Ishikawa (cell line): Measurements from ENCODE around the gene EMILIN2.

Experiments used
- CEBPB ChIP-seq: IDR thresholded peaks from 2 replicates; pipeline ENCODE4 v1.6.1; 2012
- CREB1 ChIP-seq: IDR thresholded peaks from 2 replicates; pipeline ENCODE4 v1.6.1; 2012; ENCODE audit warnings: low read depth
- EGR1 ChIP-seq: IDR thresholded peaks from 2 replicates; pipeline ENCODE4 v1.6.1; 2012
- EP300 ChIP-seq: IDR thresholded peaks from 2 replicates; pipeline ENCODE4 v1.6.1; 2012; ENCODE audit warnings: borderline replicate concordance
- FOXM1 ChIP-seq: IDR thresholded peaks from 2 replicates; pipeline ENCODE4 v1.6.1; 2012; ENCODE audit warnings: low read depth, borderline replicate concordance
- NFIC ChIP-seq: IDR thresholded peaks from 2 replicates; pipeline ENCODE4 v1.6.1; 2012
- RAD21 ChIP-seq: IDR thresholded peaks from 2 replicates; pipeline ENCODE4 v1.6.1; 2012; ENCODE audit warnings: low read depth
- TAF1 ChIP-seq: IDR thresholded peaks from 2 replicates; pipeline ENCODE4 v1.6.1; 2012; ENCODE audit warnings: low read depth, mild to moderate bottlenecking
- TCF12 ChIP-seq: IDR thresholded peaks from 2 replicates; pipeline ENCODE4 v1.6.1; 2012; ENCODE audit warnings: low read depth
- TEAD4 ChIP-seq: IDR thresholded peaks from 2 replicates; pipeline ENCODE4 v1.6.1; 2012
- YY1 ChIP-seq: IDR thresholded peaks from 2 replicates; pipeline ENCODE4 v1.6.1; 2012; ENCODE audit warnings: low read depth
- ZBTB7A ChIP-seq: IDR thresholded peaks from 2 replicates; pipeline ENCODE4 v1.6.1; 2012; ENCODE audit warnings: low read depth
- TF ChIP-seq, protein P1 (sequence below): IDR thresholded peaks from 2 replicates; pipeline ENCODE4 v1.6.1; 2012
- TF ChIP-seq, protein P2 (sequence below): IDR thresholded peaks from 2 replicates; pipeline ENCODE4 v1.6.1; 2012
- TF ChIP-seq, protein P3 (sequence below): IDR thresholded peaks from 2 replicates; pipeline ENCODE4 v1.6.1; 2012; ENCODE audit warnings: low read depth, mild to moderate bottlenecking

Gene EMILIN2

DNA sequence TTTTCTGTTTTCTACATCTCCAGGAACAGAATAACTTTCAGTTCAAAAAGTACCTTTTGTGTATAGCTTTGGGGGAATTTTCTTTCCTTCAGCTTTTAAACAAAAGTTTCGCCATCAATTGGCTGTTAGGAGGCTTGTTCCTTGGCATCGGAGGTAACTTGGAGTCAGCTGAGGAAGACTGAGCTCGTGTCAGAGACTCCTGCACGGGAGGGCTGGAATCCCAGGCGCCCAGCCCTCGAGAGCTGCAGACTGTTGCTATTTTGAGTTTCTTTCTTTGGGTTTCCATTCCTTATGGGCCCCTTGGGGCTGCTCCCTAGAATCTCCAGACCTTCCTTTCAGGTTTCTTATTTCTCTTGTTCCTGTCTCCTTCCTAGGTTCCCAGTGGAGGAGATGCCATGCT, 8.1 kb downstream of the EMILIN2 start:
- TF ChIP-seq CREB1 (no peak), TAF1 (no peak), RAD21 (no peak), EP300 (no peak), TEAD4 (no peak), ZBTB7A (no peak), TCF12 (no peak), CEBPB (no peak), NFIC (no peak), EGR1 (no peak), YY1 (no peak), FOXM1 (no peak)
- TF ChIP-seq, protein P1, sequence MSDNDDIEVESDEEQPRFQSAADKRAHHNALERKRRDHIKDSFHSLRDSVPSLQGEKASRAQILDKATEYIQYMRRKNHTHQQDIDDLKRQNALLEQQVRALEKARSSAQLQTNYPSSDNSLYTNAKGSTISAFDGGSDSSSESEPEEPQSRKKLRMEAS = no peak
- TF ChIP-seq, protein P2, sequence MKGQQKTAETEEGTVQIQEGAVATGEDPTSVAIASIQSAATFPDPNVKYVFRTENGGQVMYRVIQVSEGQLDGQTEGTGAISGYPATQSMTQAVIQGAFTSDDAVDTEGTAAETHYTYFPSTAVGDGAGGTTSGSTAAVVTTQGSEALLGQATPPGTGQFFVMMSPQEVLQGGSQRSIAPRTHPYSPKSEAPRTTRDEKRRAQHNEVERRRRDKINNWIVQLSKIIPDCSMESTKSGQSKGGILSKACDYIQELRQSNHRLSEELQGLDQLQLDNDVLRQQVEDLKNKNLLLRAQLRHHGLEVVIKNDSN = no peak
- TF ChIP-seq, protein P3, sequence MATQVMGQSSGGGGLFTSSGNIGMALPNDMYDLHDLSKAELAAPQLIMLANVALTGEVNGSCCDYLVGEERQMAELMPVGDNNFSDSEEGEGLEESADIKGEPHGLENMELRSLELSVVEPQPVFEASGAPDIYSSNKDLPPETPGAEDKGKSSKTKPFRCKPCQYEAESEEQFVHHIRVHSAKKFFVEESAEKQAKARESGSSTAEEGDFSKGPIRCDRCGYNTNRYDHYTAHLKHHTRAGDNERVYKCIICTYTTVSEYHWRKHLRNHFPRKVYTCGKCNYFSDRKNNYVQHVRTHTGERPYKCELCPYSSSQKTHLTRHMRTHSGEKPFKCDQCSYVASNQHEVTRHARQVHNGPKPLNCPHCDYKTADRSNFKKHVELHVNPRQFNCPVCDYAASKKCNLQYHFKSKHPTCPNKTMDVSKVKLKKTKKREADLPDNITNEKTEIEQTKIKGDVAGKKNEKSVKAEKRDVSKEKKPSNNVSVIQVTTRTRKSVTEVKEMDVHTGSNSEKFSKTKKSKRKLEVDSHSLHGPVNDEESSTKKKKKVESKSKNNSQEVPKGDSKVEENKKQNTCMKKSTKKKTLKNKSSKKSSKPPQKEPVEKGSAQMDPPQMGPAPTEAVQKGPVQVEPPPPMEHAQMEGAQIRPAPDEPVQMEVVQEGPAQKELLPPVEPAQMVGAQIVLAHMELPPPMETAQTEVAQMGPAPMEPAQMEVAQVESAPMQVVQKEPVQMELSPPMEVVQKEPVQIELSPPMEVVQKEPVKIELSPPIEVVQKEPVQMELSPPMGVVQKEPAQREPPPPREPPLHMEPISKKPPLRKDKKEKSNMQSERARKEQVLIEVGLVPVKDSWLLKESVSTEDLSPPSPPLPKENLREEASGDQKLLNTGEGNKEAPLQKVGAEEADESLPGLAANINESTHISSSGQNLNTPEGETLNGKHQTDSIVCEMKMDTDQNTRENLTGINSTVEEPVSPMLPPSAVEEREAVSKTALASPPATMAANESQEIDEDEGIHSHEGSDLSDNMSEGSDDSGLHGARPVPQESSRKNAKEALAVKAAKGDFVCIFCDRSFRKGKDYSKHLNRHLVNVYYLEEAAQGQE = no peak

DNA sequence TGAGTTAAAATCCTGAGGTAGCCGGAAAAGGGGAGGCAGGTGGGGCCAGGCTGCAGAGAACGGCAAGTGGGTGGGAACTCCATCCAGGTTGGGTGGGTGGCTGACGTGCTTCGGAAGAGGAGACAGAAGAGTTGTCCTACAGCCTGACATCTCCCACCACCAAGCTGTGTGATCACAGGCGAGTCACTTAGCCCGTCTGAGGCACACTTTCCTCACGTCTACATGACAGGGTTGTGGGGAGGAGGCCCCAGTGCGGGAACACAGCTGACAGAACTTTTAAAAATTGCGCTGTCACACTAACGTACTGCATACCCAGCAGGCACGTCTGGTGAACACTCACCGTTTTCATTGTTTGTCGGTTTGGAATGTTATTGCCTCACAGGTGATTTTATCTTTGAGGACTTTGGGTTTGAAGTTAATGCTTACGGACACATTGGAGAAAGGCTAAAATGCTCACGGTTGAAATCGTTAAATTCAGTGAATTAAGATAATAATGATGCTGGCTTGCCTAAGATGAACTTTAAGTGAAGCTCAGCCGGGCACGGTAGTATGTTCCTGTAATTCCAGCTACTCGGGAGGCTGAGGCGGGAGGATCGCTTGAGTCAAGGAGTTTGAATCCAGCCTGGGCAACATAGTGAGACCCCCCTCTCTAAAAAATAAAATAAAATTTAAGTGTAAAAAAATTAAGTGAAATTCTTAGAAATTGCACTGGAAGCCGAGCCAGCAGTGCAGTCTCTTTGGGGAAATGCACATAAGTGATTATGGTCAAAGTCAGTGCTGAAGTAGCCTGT, 8.9 kb downstream of the EMILIN2 start:
- TF ChIP-seq TEAD4 (no peak), EGR1 (no peak), ZBTB7A (no peak), TAF1 (no peak), FOXM1 (no peak), CEBPB (no peak), RAD21 (no peak), TCF12 (no peak), CREB1 (no peak), EP300 (no peak), NFIC (no peak), YY1 (no peak)
- TF ChIP-seq, protein P1 = no peak
- TF ChIP-seq, protein P2 = no peak
- TF ChIP-seq, protein P3 = no peak

DNA sequence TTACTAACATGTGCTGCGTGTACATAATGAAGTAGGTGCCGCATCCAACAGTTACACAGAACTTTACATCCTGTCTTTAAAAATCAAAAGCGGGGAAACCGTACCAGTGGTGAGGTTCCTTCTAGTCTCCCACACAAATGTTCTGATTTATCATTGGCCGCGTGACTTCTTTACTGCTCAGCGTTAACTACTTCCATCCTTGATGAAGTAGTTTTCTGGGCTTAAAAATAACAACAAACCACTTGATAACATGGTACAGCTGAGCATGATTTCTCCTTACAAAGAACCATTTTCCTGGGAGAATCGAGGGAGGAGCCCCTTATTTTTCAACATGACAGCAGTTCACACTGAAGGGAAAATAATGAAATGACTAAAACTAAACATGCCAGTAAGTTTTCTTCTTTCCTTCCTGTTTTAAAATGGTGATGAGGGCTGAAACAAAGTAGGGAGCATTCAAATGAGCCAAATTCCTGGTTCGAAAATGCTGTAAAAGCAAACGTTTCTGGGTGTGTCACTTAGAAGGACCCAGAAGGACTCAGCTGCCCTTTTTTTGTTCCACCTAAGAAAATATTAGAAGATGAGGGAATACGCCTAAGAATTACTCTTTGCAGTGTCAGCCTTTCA, 9.9 kb downstream of the EMILIN2 start:
- TF ChIP-seq EGR1 (no peak), ZBTB7A (no peak), TCF12 (no peak), NFIC (no peak), RAD21 (no peak), CREB1 (no peak), TAF1 (no peak), YY1 (no peak), CEBPB (no peak), TEAD4 (no peak), FOXM1 (no peak)
- TF ChIP-seq, protein P3 = no peak
- TF ChIP-seq, protein P2 = no peak
- TF ChIP-seq, protein P1 = no peak
